ENCODE data around the gene MFAP3.

Gene MFAP3

GRCh38 chr5:154058055-154059038 lies 19.6 kb downstream of the MFAP3 start:
- Histone ChIP-seq H3K27me3 (ENCODE audit: insufficient read depth, low read depth) (no peaks in the 10 kb centered on the region), H3K9ac (peak overlapping the region; percentile 41; the same call in 1 of the 2 replicates), H3K79me2 (ENCODE audit: insufficient read depth, low read depth) (no peaks in the 10 kb centered on the region), H3K4me3 (IDR thresholded peaks at IDR 0.05; ENCODE audit: insufficient read depth, low read depth, low read length) (no peak overlapping the region), H3K4me2 (peak overlapping the region; percentile 93), H2AFZ (ENCODE audit: low read depth) (no peak overlapping the region), H4K20me1 (ENCODE audit: insufficient read depth) (no peaks in the 10 kb centered on the region), H3K27ac (peak overlapping the region; percentile 88), H3K36me3 (ENCODE audit: insufficient read depth) (no peaks in the 10 kb centered on the region), H3K4me1 (ENCODE audit: low read depth, poor library complexity, severe bottlenecking) (peaks cover 49% of the 10 kb centered on the region)
- no peak for TF ChIP-seq CTCF (conservative IDR thresholded peaks at IDR 0.05; ENCODE audit: low read depth, low read length)

- peak overlapping the region; percentile 93 for H3K4me2 ChIP-seq
Observed at GRCh38 chr5:154059039-154059430, 20.3 kb downstream of the MFAP3 start.

GRCh38 chr5:154059583-154059982 lies 20.8 kb downstream of the MFAP3 start:
- H3K4me3 ChIP-seq (IDR thresholded peaks at IDR 0.05; ENCODE audit: insufficient read depth, low read depth, low read length) = no peak overlapping the region
- peak overlapping the region; percentile 12; the same call in 1 of the 2 replicates for H2AFZ ChIP-seq (ENCODE audit: low read depth)
- H3K27ac ChIP-seq = peak overlapping the region; percentile 88
- peak overlapping the region; percentile 93; the same call in 1 of the 2 replicates for H3K4me2 ChIP-seq
- no peaks in the 10 kb centered on the region for H4K20me1 ChIP-seq (ENCODE audit: insufficient read depth)
- peak overlapping the region; percentile 41; the same call in 1 of the 2 replicates for H3K9ac ChIP-seq
- no peak for TF ChIP-seq CTCF (conservative IDR thresholded peaks at IDR 0.05; ENCODE audit: low read depth, low read length)
- H3K36me3 ChIP-seq (ENCODE audit: insufficient read depth) = no peaks in the 10 kb centered on the region
- no peaks in the 10 kb centered on the region for H3K27me3 ChIP-seq (ENCODE audit: insufficient read depth, low read depth)
- peaks cover 49% of the 10 kb centered on the region for H3K4me1 ChIP-seq (ENCODE audit: low read depth, poor library complexity, severe bottlenecking)
- no peaks in the 10 kb centered on the region for H3K79me2 ChIP-seq (ENCODE audit: insufficient read depth, low read depth)

More at GRCh38 chr5:154059039-154059430, 20.3 kb downstream of the MFAP3 start:
- H3K79me2 ChIP-seq (ENCODE audit: insufficient read depth, low read depth) = no peaks in the 10 kb centered on the region
- peak overlapping the region; percentile 41; the same call in 1 of the 2 replicates for H3K9ac ChIP-seq
- no peaks in the 10 kb centered on the region for H4K20me1 ChIP-seq (ENCODE audit: insufficient read depth)
- H3K36me3 ChIP-seq (ENCODE audit: insufficient read depth) = no peaks in the 10 kb centered on the region
- H2AFZ ChIP-seq (ENCODE audit: low read depth) = peak overlapping the region; percentile 12; the same call in 1 of the 2 replicates
- no peak overlapping the region for H3K4me3 ChIP-seq (IDR thresholded peaks at IDR 0.05; ENCODE audit: insufficient read depth, low read depth, low read length)
- no peak for TF ChIP-seq CTCF (conservative IDR thresholded peaks at IDR 0.05; ENCODE audit: low read depth, low read length)
- H3K27me3 ChIP-seq (ENCODE audit: insufficient read depth, low read depth) = no peaks in the 10 kb centered on the region
- peaks cover 49% of the 10 kb centered on the region for H3K4me1 ChIP-seq (ENCODE audit: low read depth, poor library complexity, severe bottlenecking)
- peak overlapping the region; percentile 88 for H3K27ac ChIP-seq

- Histone ChIP-seq H3K4me2 (peak overlapping the region; percentile 93; the same call in 1 of the 2 replicates), H3K9ac (no peak overlapping the region), H3K4me3 (IDR thresholded peaks at IDR 0.05; ENCODE audit: insufficient read depth, low read depth, low read length) (no peak overlapping the region), H3K79me2 (ENCODE audit: insufficient read depth, low read depth) (no peaks in the 10 kb centered on the region), H4K20me1 (ENCODE audit: insufficient read depth) (no peaks in the 10 kb centered on the region), H3K27ac (no peak overlapping the region), H3K36me3 (ENCODE audit: insufficient read depth) (no peaks in the 10 kb centered on the region), H3K4me1 (ENCODE audit: low read depth, poor library complexity, severe bottlenecking) (peaks cover 49% of the 10 kb centered on the region), H2AFZ (ENCODE audit: low read depth) (no peak overlapping the region), H3K27me3 (ENCODE audit: insufficient read depth, low read depth) (no peaks in the 10 kb centered on the region)
- no peak for TF ChIP-seq CTCF (conservative IDR thresholded peaks at IDR 0.05; ENCODE audit: low read depth, low read length)
Observed at GRCh38 chr5:154060606-154061005, 21.8 kb downstream of the MFAP3 start.
